ENCODE measurements around the gene ANKIB1.

The ANKIB1 gene

GRCh38 chr7:92281031-92281430 lies 35.3 kb downstream of the ANKIB1 start:
- H3K4me3 ChIP-seq (ENCODE audit: low read depth, low read length) = no peak overlapping the region

GRCh38 chr7:92282221-92282814 lies 36.5 kb downstream of the ANKIB1 start:
- H3K4me3 ChIP-seq (ENCODE audit: low read depth, low read length) = no peak overlapping the region
- TF ChIP-seq, protein P1, sequence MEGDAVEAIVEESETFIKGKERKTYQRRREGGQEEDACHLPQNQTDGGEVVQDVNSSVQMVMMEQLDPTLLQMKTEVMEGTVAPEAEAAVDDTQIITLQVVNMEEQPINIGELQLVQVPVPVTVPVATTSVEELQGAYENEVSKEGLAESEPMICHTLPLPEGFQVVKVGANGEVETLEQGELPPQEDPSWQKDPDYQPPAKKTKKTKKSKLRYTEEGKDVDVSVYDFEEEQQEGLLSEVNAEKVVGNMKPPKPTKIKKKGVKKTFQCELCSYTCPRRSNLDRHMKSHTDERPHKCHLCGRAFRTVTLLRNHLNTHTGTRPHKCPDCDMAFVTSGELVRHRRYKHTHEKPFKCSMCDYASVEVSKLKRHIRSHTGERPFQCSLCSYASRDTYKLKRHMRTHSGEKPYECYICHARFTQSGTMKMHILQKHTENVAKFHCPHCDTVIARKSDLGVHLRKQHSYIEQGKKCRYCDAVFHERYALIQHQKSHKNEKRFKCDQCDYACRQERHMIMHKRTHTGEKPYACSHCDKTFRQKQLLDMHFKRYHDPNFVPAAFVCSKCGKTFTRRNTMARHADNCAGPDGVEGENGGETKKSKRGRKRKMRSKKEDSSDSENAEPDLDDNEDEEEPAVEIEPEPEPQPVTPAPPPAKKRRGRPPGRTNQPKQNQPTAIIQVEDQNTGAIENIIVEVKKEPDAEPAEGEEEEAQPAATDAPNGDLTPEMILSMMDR (IDR thresholded peaks at IDR 0.05; ENCODE audit: control insufficient read depth, extremely low read depth, insufficient read depth) = no peak
- DNase-seq (ENCODE audit: low read depth) = no peak

More at GRCh38 chr7:92281031-92281430, 35.3 kb downstream of the ANKIB1 start:
- TF ChIP-seq, protein P1 (IDR thresholded peaks at IDR 0.05; ENCODE audit: control insufficient read depth, extremely low read depth, insufficient read depth) = no peak
- DNase-seq (ENCODE audit: low read depth) = no peak

DNA sequence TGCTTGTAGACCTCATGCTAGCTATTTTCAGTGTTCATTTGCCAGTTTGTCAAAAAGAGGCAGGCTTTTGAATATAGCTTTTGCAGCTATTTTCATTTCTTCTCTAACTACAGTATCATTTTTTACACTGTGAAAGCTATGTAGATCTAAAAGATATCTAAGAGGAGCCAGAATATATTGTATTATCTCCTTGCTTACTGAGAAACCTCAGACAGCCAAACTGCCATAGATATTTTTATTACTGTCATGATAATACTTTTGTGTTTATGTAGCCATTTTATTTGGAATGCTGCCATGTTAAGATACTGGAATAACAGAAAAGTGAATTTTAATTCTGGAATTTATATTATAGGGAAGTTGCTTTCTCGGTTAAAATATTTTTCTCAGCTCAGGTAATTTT lies 37.2 kb downstream of the ANKIB1 start:
- no peak for DNase-seq (ENCODE audit: low read depth)
- TF ChIP-seq, protein P1 (IDR thresholded peaks at IDR 0.05; ENCODE audit: control insufficient read depth, extremely low read depth, insufficient read depth) = no peak
- no peak overlapping the region for H3K4me3 ChIP-seq (ENCODE audit: low read depth, low read length)

DNA sequence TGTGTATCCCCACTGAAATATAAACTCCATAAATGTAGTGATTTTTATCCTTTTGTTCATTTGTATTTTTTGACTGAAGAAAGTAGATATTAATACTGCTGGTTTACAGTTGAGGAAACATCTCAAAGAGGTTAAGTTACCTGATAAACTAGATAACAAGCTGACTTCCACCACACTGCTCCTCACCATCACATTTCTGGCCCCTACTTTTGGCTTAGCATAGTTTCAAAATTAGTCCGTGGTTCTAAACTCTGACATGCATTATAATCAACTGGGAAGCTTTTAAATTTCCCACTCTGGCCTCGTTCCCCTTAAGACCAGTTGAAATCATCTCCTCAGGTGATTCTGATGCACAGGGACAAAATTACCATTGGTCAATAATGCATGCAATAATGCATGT lies 43.5 kb downstream of the ANKIB1 start:
- TF ChIP-seq, protein P1 (IDR thresholded peaks at IDR 0.05; ENCODE audit: control insufficient read depth, extremely low read depth, insufficient read depth) = no peak
- no peak overlapping the region for H3K4me3 ChIP-seq (ENCODE audit: low read depth, low read length)
- no peak for DNase-seq (ENCODE audit: low read depth)

- TF ChIP-seq, protein P1 (IDR thresholded peaks at IDR 0.05; ENCODE audit: control insufficient read depth, extremely low read depth, insufficient read depth) = no peak
- DNase-seq (ENCODE audit: low read depth) = no peak
- no peak overlapping the region for H3K4me3 ChIP-seq (ENCODE audit: low read depth, low read length)
These were observed 47.2 kb downstream of the ANKIB1 start for GRCh38 chr7:92292981-92293380.

GRCh38 chr7:92293896-92294590 lies 48.3 kb downstream of the ANKIB1 start:
- H3K4me3 ChIP-seq (ENCODE audit: low read depth, low read length) = no peak overlapping the region
- DNase-seq (ENCODE audit: low read depth) = no peak
- TF ChIP-seq, protein P1 (IDR thresholded peaks at IDR 0.05; ENCODE audit: control insufficient read depth, extremely low read depth, insufficient read depth) = no peak

Data from LNCaP clone FGC (cell line).